ELF-1 (cell line): Measurements from ENCODE around the gene YJU2.
"Not testable (repeated sequence)": the region's sequence is repeated elsewhere in the genome, so short reads cannot be mapped to it uniquely, and the experiment has no call there.

ENCODE experiments used
- DNase-seq: peaks from one replicate; pipeline ENCODE4 v3.0.0-alpha.2; 2016; ENCODE audit warnings: low read depth, low spot score

Gene YJU2

DNA sequence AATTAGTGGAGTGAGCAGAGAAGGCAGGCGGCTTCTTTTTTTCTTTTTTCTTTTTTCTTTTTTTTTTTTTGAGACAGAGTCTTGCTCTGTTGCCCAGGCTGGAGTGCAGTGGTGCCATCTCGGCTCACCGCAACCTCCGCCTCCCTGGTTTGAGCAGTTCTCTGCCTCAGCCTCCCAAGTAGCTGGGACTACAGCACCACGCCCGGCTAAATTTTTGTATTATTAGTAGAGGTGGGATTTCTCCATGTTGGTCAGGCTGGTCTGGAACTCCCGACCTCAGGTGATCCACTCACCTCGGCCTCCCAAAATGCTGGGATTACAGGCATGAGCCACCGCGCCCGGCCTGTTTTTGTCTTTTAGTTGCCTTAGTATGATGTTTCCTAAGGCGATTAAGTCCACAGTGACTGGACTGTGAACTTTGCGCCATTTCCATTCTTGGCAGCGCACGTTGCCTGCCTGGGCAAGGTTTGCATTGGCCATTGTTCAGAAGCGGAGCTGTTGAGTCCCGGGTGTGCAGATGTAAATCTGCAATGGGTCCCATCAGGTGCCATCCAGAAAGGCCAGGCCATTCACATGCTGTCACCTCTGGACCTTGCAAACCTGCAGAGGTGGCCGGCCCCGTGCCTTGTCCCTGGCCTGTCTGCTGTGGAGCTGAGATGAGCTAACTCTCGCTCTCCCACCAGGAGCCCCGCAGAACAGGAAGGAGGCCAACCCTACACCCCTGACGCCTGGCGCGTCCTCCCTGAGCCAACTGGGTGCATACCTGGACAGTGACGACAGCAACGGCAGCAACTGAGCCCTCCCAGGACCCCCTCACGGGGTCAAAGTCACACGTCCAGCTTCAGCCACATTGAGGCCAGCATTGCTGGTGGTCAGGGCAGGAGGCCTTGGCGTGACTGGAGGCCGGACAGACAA is 21.3 kb downstream of the YJU2 start:
- DNase-seq = no peak

DNA sequence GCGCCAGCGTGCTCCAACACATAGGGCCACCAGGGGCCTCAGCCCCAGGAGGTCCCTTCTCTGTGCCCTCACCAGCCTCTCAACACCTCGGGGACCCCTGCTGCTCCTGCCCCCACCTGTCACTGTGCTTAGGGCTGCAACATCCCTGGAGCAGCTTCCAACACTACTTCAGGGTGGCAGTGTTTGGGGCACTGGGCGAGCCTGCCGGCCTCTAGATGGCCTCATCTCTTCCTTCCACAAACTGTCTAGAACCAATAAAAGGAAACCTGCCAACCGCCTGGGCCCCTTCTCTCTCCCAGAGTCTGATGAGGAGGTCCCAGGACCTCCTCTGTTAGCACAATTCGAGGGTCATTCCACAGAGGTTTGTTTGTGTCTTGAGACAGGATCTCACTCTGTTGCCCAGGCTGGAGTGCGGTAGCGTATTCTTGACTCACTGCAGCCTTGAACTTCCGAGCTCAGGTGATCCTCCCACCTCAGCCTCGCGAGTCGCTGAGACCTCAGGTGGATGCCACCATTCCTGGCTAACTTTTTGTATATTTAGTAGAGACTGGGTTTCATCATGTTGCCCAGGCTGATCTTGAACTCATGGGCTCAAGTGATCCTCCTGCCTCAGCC is 22.0 kb downstream of the YJU2 start:
- DNase-seq = no peak

GRCh38 chr19:4272894-4273293 is 26.0 kb downstream of the YJU2 start:
- no peak for DNase-seq

DNA sequence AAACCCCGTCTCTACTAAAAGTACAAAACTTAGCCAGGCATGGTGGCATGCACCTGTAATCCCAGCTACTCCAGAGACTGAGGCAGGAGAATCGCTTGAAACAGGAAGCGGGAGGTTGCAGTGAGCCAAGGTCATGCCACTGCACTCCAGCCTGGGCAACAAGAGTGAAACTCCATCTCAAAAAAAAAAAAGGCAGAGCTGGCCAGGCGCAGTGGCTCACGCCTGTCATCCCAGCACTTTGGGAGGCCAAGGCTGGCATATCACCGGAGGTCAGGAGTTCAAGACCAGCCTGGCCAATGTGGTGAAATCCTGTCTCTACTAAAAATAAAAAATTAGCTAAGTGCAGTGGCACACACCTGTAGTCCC is 27.4 kb downstream of the YJU2 start:
- not testable (repeated sequence) for DNase-seq

GRCh38 chr19:4277191-4277696 is 30.4 kb downstream of the YJU2 start:
- DNase-seq = peak; percentile 41

DNA sequence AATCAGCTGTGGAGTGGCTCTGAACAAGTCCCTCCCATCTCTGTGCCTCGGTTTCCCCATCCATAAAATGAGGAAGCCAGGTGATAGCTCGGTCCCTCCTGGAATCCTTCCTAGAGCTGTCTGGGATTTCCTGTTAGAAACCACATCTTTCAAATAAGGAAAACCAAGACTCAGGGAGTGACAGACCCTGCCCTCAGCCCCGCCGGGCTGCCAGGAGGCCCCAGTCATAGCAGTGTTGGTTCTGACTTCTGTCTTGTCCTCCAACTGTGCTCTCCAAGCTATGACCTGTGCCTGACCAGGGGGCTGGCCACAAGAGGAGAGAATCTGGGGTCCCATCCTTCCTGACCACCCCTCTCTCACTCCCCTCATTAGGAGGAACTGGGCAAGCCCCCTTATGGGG is 31.1 kb downstream of the YJU2 start:
- no peak for DNase-seq

GRCh38 chr19:4278419-4279266 is 31.8 kb downstream of the YJU2 start, which contains the start of gene SHD:
Gene SHD (plus strand): TSS chr19:4279266. CDS start chr19:4280064, 798 bp downstream.
- no peak for DNase-seq

DNA sequence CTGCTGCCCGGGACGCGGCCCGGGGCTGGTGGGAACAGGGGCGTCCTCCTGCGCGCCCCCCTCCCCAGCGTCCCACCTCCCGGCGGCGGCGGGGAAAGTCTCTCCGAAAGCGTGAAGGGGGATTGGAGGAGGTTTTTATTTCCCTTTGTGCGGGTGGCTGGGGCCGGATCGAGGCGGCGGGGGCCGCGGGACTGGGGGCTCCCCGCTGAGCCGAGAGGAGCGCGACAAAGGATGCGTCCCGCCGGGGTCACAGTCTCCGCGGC is 32.3 kb downstream of the YJU2 start:
- DNase-seq = no peak

GRCh38 chr19:4279530-4280422 is 32.9 kb downstream of the YJU2 start:
- DNase-seq = no peak

- DNase-seq = peak; percentile 93
Observed at GRCh38 chr19:4284176-4284958, 37.5 kb downstream of the YJU2 start.

- no peak for DNase-seq
Observed at GRCh38 chr19:4284974-4285373, 38.1 kb downstream of the YJU2 start.

DNA sequence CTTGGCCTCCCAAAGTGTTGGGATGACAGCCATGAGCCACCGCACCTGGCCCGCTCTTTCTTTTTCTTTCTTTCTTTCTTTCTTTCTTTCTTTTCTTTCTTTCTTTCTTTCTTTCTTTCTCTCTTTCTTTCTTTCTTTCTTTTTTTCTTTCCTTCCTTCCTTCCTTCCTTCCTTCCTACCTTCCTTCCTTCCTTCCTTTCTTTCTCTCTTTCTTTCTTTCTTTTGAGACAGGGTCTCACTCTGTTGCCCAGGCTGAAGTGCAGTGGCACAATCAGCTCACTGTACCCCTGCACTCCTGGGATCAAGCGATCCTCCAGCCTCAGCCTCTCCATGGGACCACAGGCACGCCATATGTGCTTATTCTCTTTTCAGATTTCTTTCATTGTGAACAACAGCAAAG is 39.3 kb downstream of the YJU2 start:
- not testable (repeated sequence) for DNase-seq

DNA sequence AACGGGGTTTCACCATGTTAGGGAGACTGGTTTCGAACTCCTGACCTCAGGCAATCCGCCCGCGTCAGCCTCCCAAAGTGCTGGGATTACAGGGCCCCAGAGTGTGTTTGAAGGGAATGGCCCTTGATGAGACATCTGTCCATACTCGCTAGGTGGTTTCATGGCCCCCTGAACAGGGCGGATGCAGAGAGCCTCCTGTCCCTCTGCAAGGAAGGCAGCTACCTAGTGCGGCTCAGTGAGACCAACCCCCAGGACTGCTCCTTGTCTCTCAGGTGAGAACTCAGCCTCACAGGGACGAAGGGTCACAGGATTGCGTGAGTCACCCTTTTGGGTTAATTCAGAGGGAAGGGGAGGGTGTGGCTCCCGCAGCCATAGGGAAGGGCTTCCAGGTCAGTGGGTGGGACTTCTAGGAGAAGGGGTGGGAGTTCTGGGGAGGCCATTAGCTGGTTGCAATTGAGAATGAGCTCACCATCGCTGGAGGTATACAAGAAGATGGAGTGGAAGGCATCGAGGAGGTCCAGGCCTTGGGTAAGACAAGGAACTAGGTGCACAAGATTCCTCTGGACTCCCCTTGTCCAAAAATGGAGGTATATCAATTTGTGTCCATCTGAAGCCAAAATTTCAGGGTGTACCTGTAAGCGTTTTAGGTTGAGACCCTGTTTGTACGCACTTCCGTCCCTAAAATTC is 41.4 kb downstream of the YJU2 start:
- peak; percentile 44 for DNase-seq

DNA sequence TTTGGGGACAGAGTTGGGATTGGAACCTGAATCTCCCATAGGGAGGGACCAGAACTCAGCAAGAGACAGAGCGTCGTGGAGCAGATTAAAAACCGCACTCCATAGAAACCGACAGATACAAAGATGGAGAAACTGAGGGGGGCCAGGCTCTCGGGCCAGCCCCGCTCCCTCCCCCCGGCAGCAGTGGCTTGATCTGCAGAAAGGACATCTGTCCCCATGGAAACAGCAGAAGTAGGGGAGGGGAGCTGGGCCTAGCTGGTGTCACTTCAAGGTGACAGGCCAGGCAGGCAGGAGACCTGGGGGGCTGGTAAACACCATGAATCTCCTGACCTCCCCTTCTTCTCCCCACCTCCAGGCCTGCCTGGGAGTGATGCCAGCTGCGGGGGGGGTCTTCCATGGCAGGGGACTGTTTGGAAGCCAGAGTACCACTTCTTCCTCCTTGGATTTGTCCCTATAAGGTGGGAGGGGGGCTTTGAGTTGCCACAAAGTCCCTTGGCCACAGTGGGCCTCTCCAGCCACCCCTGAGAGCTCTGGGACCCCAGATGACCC is 44.4 kb downstream of the YJU2 start:
- no peak for DNase-seq

DNA sequence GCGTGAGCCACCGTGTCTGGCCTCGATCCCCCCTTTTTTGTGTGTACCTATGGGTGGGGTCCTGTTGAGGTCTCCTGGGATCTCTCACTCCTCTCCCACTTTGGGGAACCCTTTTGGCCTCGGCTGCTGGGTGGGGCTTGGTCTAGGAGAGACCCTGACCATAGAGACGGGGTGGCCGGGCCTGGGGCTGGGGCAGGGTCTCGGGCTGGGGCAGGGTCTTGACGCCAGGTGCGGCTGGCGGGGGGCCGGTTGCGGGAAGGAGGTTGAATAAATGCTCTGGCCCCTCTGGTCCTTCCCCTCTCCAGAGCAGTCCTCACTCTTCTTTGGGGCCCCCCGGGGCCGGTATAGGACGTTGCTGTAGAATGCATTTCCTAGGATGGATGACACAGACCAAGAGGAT is 45.6 kb downstream of the YJU2 start:
- no peak for DNase-seq

DNA sequence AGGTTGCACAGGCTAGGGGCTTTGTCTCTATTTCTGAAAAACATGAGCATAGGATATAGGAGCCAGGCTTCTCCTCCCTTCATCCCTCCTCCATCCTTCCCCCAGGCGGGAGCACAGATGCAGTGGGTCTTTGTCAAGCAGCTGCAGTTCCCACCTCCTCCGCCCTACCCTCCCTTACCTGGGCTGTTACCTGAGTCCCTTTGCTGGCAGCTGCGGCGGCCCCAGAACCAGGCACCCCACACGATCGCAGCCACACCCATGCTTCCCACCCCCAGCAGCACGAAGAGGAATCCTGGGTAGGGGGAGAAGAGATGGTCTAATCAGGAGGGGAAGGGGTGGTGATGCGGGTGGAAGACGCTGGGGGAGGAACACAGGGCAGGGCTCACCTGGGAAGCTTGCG is 47.5 kb downstream of the YJU2 start:
- DNase-seq = no peak

DNA sequence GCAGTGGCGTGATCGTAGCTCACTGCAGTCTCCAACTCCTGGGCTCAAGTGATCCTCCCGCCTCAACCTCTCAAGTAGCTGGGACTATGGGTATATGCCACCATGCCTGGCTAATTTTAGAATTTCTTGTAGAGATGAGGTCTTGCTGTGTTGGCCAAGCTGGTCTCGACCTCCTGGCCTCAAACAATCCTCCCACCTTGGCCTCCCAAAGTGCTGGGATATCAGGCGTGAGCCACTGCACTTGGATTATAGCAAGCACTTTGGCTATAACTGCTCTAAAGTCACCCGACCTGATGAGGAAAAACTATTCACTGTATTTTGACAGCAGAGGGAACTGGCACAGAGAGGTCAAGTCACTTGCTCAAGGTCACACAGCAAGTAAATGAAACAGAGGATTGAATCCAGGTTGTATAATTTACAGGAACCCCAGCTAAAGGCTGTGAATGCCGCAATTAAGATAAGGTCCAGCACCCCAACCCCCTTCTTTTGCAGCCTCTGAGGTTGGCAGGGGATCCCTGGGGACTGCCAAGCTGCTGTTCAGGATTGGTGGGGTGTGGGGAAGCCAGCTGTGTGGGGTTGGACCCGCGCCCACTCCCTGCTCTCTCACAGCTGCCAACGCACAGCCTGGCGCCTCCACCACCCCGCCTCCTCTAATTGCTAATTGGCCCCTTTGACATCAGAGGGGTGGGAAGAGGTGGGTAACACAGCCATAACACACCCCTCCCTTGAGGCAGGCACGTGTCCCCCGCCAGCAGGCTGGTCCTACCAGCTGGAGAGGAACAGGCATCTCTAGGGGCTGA is 49.3 kb downstream of the YJU2 start:
- DNase-seq = peak; percentile 46

- no peak for DNase-seq
Observed at GRCh38 chr19:4297901-4298809, 51.3 kb downstream of the YJU2 start.
